ENCODE measurements around the gene TEPSIN.

DNA sequence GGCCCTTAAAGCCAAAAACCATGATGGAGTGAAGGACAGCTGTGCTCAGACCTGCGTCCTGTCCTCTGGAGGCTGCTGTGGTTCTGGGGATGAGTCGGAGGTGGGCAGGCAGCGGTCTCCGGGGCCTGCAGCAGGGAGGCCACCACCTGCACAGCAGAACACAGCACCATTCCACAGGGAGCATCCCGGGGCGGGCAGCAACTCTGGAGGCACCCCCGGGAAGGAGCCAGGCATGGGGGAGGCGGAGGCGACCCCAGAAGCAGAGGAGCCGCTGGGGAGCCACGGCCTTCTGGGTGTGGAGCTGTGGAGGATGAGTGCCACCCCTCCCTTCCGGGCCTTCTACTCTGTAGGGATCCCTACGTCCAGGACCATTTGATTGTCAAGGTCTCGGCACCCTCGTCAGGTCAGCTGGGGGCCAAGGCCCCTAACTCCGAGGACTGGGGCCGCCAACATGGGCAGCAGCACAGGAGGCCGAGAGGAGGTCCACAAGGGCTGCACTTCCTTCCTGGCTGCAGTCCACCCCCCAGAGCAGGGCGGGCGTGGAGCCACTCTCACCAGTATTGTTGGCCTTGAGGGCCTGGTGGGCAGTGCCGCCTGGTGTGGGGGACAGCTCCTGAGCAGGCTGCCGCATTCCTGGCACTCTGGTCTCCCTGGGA is 39.9 kb downstream of the TEPSIN start:
- TF ChIP-seq, protein P1, sequence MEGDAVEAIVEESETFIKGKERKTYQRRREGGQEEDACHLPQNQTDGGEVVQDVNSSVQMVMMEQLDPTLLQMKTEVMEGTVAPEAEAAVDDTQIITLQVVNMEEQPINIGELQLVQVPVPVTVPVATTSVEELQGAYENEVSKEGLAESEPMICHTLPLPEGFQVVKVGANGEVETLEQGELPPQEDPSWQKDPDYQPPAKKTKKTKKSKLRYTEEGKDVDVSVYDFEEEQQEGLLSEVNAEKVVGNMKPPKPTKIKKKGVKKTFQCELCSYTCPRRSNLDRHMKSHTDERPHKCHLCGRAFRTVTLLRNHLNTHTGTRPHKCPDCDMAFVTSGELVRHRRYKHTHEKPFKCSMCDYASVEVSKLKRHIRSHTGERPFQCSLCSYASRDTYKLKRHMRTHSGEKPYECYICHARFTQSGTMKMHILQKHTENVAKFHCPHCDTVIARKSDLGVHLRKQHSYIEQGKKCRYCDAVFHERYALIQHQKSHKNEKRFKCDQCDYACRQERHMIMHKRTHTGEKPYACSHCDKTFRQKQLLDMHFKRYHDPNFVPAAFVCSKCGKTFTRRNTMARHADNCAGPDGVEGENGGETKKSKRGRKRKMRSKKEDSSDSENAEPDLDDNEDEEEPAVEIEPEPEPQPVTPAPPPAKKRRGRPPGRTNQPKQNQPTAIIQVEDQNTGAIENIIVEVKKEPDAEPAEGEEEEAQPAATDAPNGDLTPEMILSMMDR (conservative IDR thresholded peaks at IDR 0.05), result no peak
- TF ChIP-seq ZFX (IDR thresholded peaks at IDR 0.05), result no peak

All from C4-2B (cell line).